HUES64 (cell line): ENCODE measurements around the gene CEP170.
"Not testable (repeated sequence)": the region's sequence is repeated elsewhere in the genome, so short reads cannot be mapped to it uniquely, and the experiment has no call there.

Experiments used
- H3K27ac ChIP-seq: 2 replicates; pipeline ENCODE4 v1.7.0; 2013; ENCODE audit warnings: low read depth, low read length, inconsistent platforms
- H3K27me3 ChIP-seq: 2 replicates; pipeline ENCODE4 v1.6.1; 2013; ENCODE audit warnings: mild to moderate bottlenecking, low read length; ENCODE audit not compliant: insufficient read depth
- H3K36me3 ChIP-seq: 2 replicates; pipeline ENCODE4 v1.6.1; 2013; ENCODE audit warnings: mild to moderate bottlenecking, low read length; ENCODE audit not compliant: insufficient read depth
- H3K4me1 ChIP-seq: 2 replicates; pipeline ENCODE4 v1.6.1; 2013; ENCODE audit warnings: mild to moderate bottlenecking, low read length, moderate library complexity; ENCODE audit not compliant: insufficient read depth
- H3K4me3 ChIP-seq: 2 replicates; pipeline ENCODE4 v1.5.1; 2013; ENCODE audit warnings: mild to moderate bottlenecking, low read length, moderate library complexity
- H3K9ac ChIP-seq: 2 replicates; pipeline ENCODE4 v1.6.1; 2013; ENCODE audit warnings: mild to moderate bottlenecking, low read depth, low read length
- H3K9me3 ChIP-seq: 2 replicates; pipeline ENCODE4 v1.6.1; 2013; ENCODE audit warnings: low read depth, low read length; ENCODE audit not compliant: insufficient read depth
- WGBS: fragments of 150-250, 120-280 bp; methylation state at CpG from one replicate; pipeline ENCODE4 v1.1.7; 2013; ENCODE audit warnings: missing lambda C conversion rate; 5-methylcytosine and 5-hydroxymethylcytosine counted together

Gene CEP170

GRCh38 chr1:243201316-243201715, 53.8 kb downstream of the CEP170 start:
- 100% methylated on average over 1 of the region's 2 CpGs for WGBS
- not testable (repeated sequence) for H3K4me1 ChIP-seq, H3K9ac ChIP-seq, H3K27ac ChIP-seq, H3K9me3 ChIP-seq, H3K4me3 ChIP-seq, H3K27me3 ChIP-seq
- peaks cover 29% of the 10 kb centered on the region for H3K36me3 ChIP-seq

GRCh38 chr1:243197524-243197923, 57.6 kb downstream of the CEP170 start:
- H3K36me3 ChIP-seq, result peaks cover 23% of the 10 kb centered on the region
- not testable (repeated sequence) for H3K27me3 ChIP-seq, H3K27ac ChIP-seq, H3K4me3 ChIP-seq, H3K4me1 ChIP-seq, H3K9me3 ChIP-seq, H3K9ac ChIP-seq
- WGBS, result 83% methylated on average over 1 of the region's 6 CpGs

GRCh38 chr1:243193330-243193729, 61.8 kb downstream of the CEP170 start:
- WGBS, result 100% methylated on average over 1 of the region's 2 CpGs
- not testable (repeated sequence) for H3K9ac ChIP-seq, H3K4me3 ChIP-seq, H3K27me3 ChIP-seq, H3K4me1 ChIP-seq, H3K27ac ChIP-seq, H3K9me3 ChIP-seq
- peaks cover 31% of the 10 kb centered on the region for H3K36me3 ChIP-seq

- peaks cover 34% of the 10 kb centered on the region for H3K36me3 ChIP-seq
- H3K27ac ChIP-seq, H3K9ac ChIP-seq, H3K4me3 ChIP-seq, H3K4me1 ChIP-seq, H3K9me3 ChIP-seq, H3K27me3 ChIP-seq: not testable (repeated sequence)
- WGBS, result 90% methylated on average over 5 of the region's 8 CpGs
Observed at GRCh38 chr1:243186201-243186995, 68.7 kb downstream of the CEP170 start.

- not testable (repeated sequence) for H3K4me3 ChIP-seq, H3K27me3 ChIP-seq, H3K27ac ChIP-seq, H3K9ac ChIP-seq, H3K9me3 ChIP-seq
- Histone ChIP-seq H3K4me1 (peaks cover 13% of the 10 kb centered on the region), H3K36me3 (peaks cover 29% of the 10 kb centered on the region)
- 92% methylated on average over 7 of the region's 7 CpGs for WGBS
Observed at GRCh38 chr1:243184787-243185186, 70.3 kb downstream of the CEP170 start.

- H3K36me3 ChIP-seq, result peaks cover 26% of the 10 kb centered on the region
Observed at GRCh38 chr1:243183661-243184060, 71.4 kb downstream of the CEP170 start.

GRCh38 chr1:243183176-243183575, 71.9 kb downstream of the CEP170 start:
- not testable (repeated sequence) for H3K27ac ChIP-seq, H3K27me3 ChIP-seq, H3K9me3 ChIP-seq, H3K4me3 ChIP-seq, H3K9ac ChIP-seq
- peaks cover 13% of the 10 kb centered on the region for H3K4me1 ChIP-seq
- WGBS, result 100% methylated on average over 1 of the region's 3 CpGs
- peaks cover 26% of the 10 kb centered on the region for H3K36me3 ChIP-seq

More at GRCh38 chr1:243183661-243184060, 71.4 kb downstream of the CEP170 start:
- not testable (repeated sequence) for H3K9ac ChIP-seq, H3K27me3 ChIP-seq, H3K4me3 ChIP-seq, H3K9me3 ChIP-seq, H3K27ac ChIP-seq
- peaks cover 13% of the 10 kb centered on the region for H3K4me1 ChIP-seq

GRCh38 chr1:243179720-243180119, 75.4 kb downstream of the CEP170 start:
- no peak overlapping the region for H3K27ac ChIP-seq

GRCh38 chr1:243177792-243178191, 77.3 kb downstream of the CEP170 start:
- not testable (repeated sequence) for H3K9ac ChIP-seq, H3K27ac ChIP-seq, H3K4me3 ChIP-seq, H3K36me3 ChIP-seq, H3K4me1 ChIP-seq, H3K9me3 ChIP-seq, H3K27me3 ChIP-seq
- WGBS, result 96% methylated on average over 6 of the region's 6 CpGs

More at GRCh38 chr1:243179720-243180119, 75.4 kb downstream of the CEP170 start:
- Histone ChIP-seq H3K9me3 (no peaks in the 10 kb centered on the region), H3K36me3 (peaks cover 10% of the 10 kb centered on the region), H3K27me3 (no peaks in the 10 kb centered on the region), H3K4me1 (peaks cover 5% of the 10 kb centered on the region; the same call in 1 of the 2 replicates), H3K9ac (no peak overlapping the region), H3K4me3 (no peak overlapping the region)
- WGBS, result 95% methylated on average over 3 of the region's 7 CpGs

- WGBS, result no CpG with 5 or more reads among the region's 2 CpGs
- H3K27ac ChIP-seq, H3K4me1 ChIP-seq, H3K27me3 ChIP-seq, H3K4me3 ChIP-seq, H3K9ac ChIP-seq, H3K36me3 ChIP-seq, H3K9me3 ChIP-seq: not testable (repeated sequence)
Observed at GRCh38 chr1:243173758-243174369, 81.2 kb downstream of the CEP170 start.

- H3K36me3 ChIP-seq, result peaks cover 15% of the 10 kb centered on the region; the same call in 1 of the 2 replicates
- H3K27ac ChIP-seq, H3K9ac ChIP-seq, H3K9me3 ChIP-seq, H3K27me3 ChIP-seq, H3K4me1 ChIP-seq, H3K4me3 ChIP-seq: not testable (repeated sequence)
- 96% methylated on average over 2 of the region's 4 CpGs for WGBS
Observed at GRCh38 chr1:243164911-243165310, 90.2 kb downstream of the CEP170 start.
